Activated naive CD8-positive, alpha-beta T cell treated with anti-CD3 and anti-CD28 coated beads, Interleukin-2, amount 50 U/mL, for 24 hours (primary cell): ENCODE measurements around the gene CANT1.

Experiments
- ATAC-seq: fragments of 150-1000 bp; cut with Tn5 transposase; one replicate; pipeline ENCODE4 v1.10.0; 2021
- DNase-seq: peaks from one replicate; pipeline ENCODE4 v3.0.0; 2021
- H3K27ac Mint-ChIP-seq: one replicate; pipeline ENCODE4 v1.8.0; 2021; ENCODE audit warnings: mild to moderate bottlenecking, mixed read lengths
- H3K27me3 Mint-ChIP-seq: one replicate; pipeline ENCODE4 v1.8.0; 2021; ENCODE audit warnings: mixed read lengths
- H3K36me3 Mint-ChIP-seq: one replicate; pipeline ENCODE4 v1.8.0; 2021; ENCODE audit warnings: low read depth, mixed read lengths
- H3K4me1 Mint-ChIP-seq: one replicate; pipeline ENCODE4 v1.8.0; 2021; ENCODE audit warnings: mixed read lengths
- H3K4me3 Mint-ChIP-seq: one replicate; pipeline ENCODE4 v1.8.0; 2021; ENCODE audit warnings: mild to moderate bottlenecking, moderate library complexity, mixed read lengths
- H3K9me3 Mint-ChIP-seq: one replicate; pipeline ENCODE4 v1.8.0; 2021; ENCODE audit warnings: mixed read lengths

The CANT1 gene

GRCh38 chr17:78976907-78977680, 32.5 kb downstream of the CANT1 start:
- peak overlapping the region; percentile 1 for H3K27ac Mint-ChIP-seq
- no peaks in the 10 kb centered on the region for H3K36me3 Mint-ChIP-seq
- H3K4me1 Mint-ChIP-seq = peaks cover 13% of the 10 kb centered on the region
- H3K27me3 Mint-ChIP-seq = no peaks in the 10 kb centered on the region
- no peak overlapping the region for H3K4me3 Mint-ChIP-seq
- DNase-seq (no peak), ATAC-seq (no peak)
- H3K9me3 Mint-ChIP-seq = no peaks in the 10 kb centered on the region

DNA sequence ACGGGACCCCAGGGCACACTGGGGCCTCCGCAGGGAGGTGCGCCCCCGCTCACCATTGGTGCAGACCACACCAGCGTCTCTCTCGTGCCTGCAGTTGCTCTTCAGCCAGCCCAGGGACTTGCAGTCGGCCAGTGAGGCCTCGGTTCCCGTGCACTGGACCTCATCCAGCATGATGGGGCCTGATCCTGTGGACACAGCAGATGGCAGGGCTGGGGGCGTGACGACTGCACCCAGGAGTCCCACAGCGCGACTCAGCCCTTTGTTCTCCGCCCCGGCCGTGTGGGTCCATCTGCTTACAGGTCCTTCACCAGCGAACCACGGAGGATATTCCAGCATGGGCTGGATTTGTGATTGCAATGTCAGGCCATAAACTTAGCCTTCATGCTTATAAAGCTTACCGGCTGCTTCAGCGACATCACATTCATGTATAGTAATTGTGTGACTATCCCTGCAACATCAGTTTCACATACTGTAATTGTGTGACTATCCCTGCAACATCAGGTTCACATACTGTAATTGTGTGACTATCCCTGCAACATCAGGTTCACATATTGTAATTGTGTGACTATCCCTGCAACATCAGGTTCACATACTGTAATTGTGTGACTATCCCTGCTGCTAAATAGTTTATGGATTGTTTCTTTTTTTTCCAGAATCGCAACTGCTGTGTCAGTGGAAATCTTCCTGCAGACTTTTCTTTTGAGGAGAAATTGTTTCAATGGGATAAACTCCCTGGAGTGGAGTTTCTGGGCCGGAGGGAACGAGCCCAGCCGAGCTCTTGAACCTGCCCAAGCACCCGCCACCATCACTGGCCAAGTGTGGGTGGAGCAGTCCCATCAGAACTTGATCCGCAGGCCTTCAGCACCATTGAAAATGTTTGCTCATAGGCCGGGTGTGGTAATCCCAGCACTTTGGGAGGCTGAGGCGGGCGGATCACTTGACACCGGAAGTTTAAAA, 34.7 kb downstream of the CANT1 start:
- H3K36me3 Mint-ChIP-seq = no peaks in the 10 kb centered on the region
- peaks cover 18% of the 10 kb centered on the region for H3K4me1 Mint-ChIP-seq
- H3K4me3 Mint-ChIP-seq = no peak overlapping the region
- ATAC-seq = no peak
- no peaks in the 10 kb centered on the region for H3K27me3 Mint-ChIP-seq
- no peak overlapping the region for H3K27ac Mint-ChIP-seq
- DNase-seq = no peak
- no peaks in the 10 kb centered on the region for H3K9me3 Mint-ChIP-seq

GRCh38 chr17:78973792-78974520, 35.6 kb downstream of the CANT1 start:
- no peak for DNase-seq
- Mint-ChIP-seq H3K4me3 (no peak overlapping the region), H3K36me3 (no peaks in the 10 kb centered on the region), H3K27ac (no peak overlapping the region), H3K4me1 (peaks cover 18% of the 10 kb centered on the region), H3K9me3 (no peaks in the 10 kb centered on the region), H3K27me3 (no peaks in the 10 kb centered on the region)
- ATAC-seq = no peak

DNA sequence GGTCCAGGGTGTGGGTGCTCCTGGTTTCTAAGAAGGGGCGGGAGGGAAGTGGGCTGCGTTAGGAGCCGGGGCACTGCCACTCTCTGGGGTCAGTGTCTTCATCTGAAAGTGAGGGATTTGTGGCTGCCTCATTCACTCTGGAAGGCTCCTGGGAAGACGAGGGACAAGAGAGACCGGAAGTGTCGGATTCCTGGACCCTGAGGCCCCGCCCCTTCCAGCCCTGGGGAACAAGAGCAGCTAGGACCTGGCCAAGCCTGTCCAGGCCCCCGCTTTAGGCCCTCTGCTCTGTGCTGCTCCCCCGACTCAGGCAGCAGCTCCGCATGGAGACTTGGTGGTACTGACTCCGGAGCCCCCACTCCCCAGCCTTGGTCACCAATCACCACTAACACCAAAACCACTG, 36.4 kb downstream of the CANT1 start:
- DNase-seq = no peak
- H3K4me3 Mint-ChIP-seq = no peak overlapping the region
- H3K4me1 Mint-ChIP-seq = peaks cover 16% of the 10 kb centered on the region
- no peak overlapping the region for H3K27ac Mint-ChIP-seq
- no peaks in the 10 kb centered on the region for H3K27me3 Mint-ChIP-seq
- H3K36me3 Mint-ChIP-seq = no peaks in the 10 kb centered on the region
- no peaks in the 10 kb centered on the region for H3K9me3 Mint-ChIP-seq
- no peak for ATAC-seq

GRCh38 chr17:78972507-78973105, 37.0 kb downstream of the CANT1 start:
- no peak for ATAC-seq
- H3K36me3 Mint-ChIP-seq = no peaks in the 10 kb centered on the region
- peaks cover 12% of the 10 kb centered on the region for H3K4me1 Mint-ChIP-seq
- H3K27ac Mint-ChIP-seq = no peak overlapping the region
- H3K4me3 Mint-ChIP-seq = no peak overlapping the region
- no peak for DNase-seq
- H3K27me3 Mint-ChIP-seq = no peaks in the 10 kb centered on the region
- no peaks in the 10 kb centered on the region for H3K9me3 Mint-ChIP-seq

- H3K27ac Mint-ChIP-seq = no peak overlapping the region
- DNase-seq (no peak), ATAC-seq (no peak)
- H3K9me3 Mint-ChIP-seq = no peaks in the 10 kb centered on the region
- peaks cover 5% of the 10 kb centered on the region for H3K4me1 Mint-ChIP-seq
- H3K27me3 Mint-ChIP-seq = no peaks in the 10 kb centered on the region
- no peak overlapping the region for H3K4me3 Mint-ChIP-seq
- no peaks in the 10 kb centered on the region for H3K36me3 Mint-ChIP-seq
Observed at GRCh38 chr17:78971756-78972506, 37.6 kb downstream of the CANT1 start.

GRCh38 chr17:78970834-78971755, 38.5 kb downstream of the CANT1 start:
- Mint-ChIP-seq H3K4me3 (no peak overlapping the region), H3K27me3 (no peaks in the 10 kb centered on the region), H3K27ac (no peak overlapping the region), H3K9me3 (no peaks in the 10 kb centered on the region), H3K4me1 (peaks cover 5% of the 10 kb centered on the region), H3K36me3 (no peaks in the 10 kb centered on the region)
- ATAC-seq (no peak), DNase-seq (peak; percentile 86)

DNA sequence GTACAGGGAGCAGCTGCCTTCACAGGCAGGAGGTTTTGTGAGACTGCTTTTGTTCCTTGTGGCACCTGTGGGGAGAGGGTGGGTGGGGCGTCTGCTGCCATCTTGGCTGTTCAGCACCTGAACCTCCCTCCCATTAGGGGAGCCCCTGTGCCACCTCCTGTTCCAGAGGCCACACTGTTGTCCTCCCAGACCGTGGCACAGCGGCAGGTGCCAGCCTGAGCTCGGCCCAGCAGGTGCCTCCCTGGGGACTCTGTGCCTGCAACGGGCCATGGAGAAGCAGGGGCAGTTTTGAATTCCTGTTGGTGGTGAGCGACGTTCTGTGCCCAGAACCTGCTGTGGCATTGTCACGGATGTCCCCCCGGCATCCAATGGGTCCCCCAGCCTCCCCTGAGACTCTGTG, 39.7 kb downstream of the CANT1 start:
- Mint-ChIP-seq H3K4me1 (peaks cover 5% of the 10 kb centered on the region), H3K27ac (no peak overlapping the region), H3K4me3 (no peak overlapping the region), H3K9me3 (no peaks in the 10 kb centered on the region), H3K27me3 (no peaks in the 10 kb centered on the region), H3K36me3 (no peaks in the 10 kb centered on the region)
- DNase-seq = no peak
- no peak for ATAC-seq

DNA sequence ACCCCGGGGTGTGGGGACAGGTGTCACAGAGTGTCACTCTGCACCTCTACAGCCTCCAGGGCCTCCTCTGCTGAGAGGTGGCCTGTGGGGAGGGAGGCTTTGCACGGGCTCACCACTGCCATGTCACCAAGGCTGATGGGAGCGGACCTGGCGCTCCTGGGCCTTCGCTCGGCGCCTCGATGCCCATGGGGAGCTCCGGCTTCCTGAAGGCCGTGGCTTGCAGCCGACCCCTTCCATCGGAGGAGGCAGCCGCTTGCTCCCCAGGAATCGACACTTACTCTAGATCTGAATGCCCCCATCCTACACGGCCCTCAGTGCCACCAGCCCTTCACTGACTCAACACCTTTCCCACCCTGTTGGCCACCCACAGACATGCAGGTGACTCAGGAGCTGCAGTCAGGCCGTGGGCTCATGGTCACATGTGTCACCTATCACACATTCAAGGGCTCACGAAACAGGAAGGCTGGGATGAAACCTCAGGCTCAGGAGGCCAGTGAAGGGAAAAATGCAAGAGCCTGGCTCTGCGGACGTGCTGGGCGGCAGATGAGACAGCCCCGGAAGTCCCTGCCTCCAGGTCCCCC, 41.7 kb downstream of the CANT1 start:
- no peak overlapping the region for H3K4me3 Mint-ChIP-seq
- no peak for DNase-seq
- H3K36me3 Mint-ChIP-seq = no peaks in the 10 kb centered on the region
- H3K4me1 Mint-ChIP-seq = peaks cover 5% of the 10 kb centered on the region
- no peaks in the 10 kb centered on the region for H3K27me3 Mint-ChIP-seq
- H3K9me3 Mint-ChIP-seq = no peaks in the 10 kb centered on the region
- no peak for ATAC-seq
- no peak overlapping the region for H3K27ac Mint-ChIP-seq

- no peak overlapping the region for H3K4me3 Mint-ChIP-seq
- H3K27me3 Mint-ChIP-seq = no peaks in the 10 kb centered on the region
- no peak for DNase-seq
- H3K27ac Mint-ChIP-seq = no peak overlapping the region
- H3K9me3 Mint-ChIP-seq = no peaks in the 10 kb centered on the region
- ATAC-seq = no peak
- no peaks in the 10 kb centered on the region for H3K36me3 Mint-ChIP-seq
- H3K4me1 Mint-ChIP-seq = peaks cover 5% of the 10 kb centered on the region
Observed at GRCh38 chr17:78966910-78967600, 42.5 kb downstream of the CANT1 start.

GRCh38 chr17:78966123-78966813, 43.3 kb downstream of the CANT1 start:
- Mint-ChIP-seq H3K4me1 (peaks cover 3% of the 10 kb centered on the region), H3K27ac (no peak overlapping the region), H3K27me3 (no peaks in the 10 kb centered on the region), H3K9me3 (no peaks in the 10 kb centered on the region), H3K36me3 (no peaks in the 10 kb centered on the region), H3K4me3 (no peak overlapping the region)
- DNase-seq (no peak), ATAC-seq (no peak)

GRCh38 chr17:78965491-78965924, 44.1 kb downstream of the CANT1 start:
- no peaks in the 10 kb centered on the region for H3K27me3 Mint-ChIP-seq

More at GRCh38 chr17:78965491-78965924, 44.1 kb downstream of the CANT1 start:
- Mint-ChIP-seq H3K4me3 (no peak overlapping the region), H3K36me3 (no peaks in the 10 kb centered on the region), H3K27ac (no peak overlapping the region), H3K4me1 (no peaks in the 10 kb centered on the region), H3K9me3 (no peaks in the 10 kb centered on the region)
- ATAC-seq (no peak), DNase-seq (no peak)
